ENCODE measurements around the gene C8G.
A peak's percentile ranks its signal among the peaks of the same experiment; 100 is the strongest.

Gene C8G

DNA sequence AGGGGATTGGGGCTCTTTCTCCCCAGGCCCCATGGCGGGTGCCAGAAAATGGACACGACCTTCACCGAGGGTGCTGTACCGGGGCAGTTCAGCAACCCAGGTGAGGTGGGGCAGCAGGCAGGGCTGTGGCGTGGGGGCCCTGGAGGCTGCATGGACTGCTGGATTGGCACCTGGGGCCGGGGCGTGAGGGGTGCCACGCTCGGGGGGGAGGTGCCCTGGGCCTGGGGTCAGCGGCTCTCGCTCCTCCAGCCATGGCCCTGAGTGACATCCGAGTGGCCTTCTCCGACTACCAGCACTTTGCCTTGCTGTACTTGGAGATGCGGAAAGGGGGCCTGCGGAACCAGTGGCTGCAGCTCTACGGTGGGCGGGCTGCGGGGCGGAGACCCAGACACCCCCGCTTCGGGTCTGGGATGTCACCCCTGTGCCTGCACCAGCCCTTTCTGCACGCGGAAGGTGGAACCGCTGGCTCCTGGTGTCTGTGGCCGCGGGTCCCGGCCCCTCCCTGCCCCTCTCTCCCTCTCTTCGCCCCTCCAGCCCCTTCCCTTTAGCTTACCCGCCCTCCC, 39.5 kb downstream of the C8G start:
- Histone ChIP-seq H3K4me3 (ENCODE audit: low read depth, low read length) (peak overlapping the region; percentile 37), H3K36me3 (ENCODE audit: control insufficient read depth, insufficient read depth, low read length) (no peaks in the 10 kb centered on the region), H3K9me3 (ENCODE audit: control insufficient read depth, insufficient read depth, low read length) (no peaks in the 10 kb centered on the region), H3K27me3 (ENCODE audit: control insufficient read depth, insufficient read depth, low read length) (peaks cover 15% of the 10 kb centered on the region), H3K4me1 (ENCODE audit: control insufficient read depth, insufficient read depth, low read length) (no peaks in the 10 kb centered on the region), H3K9ac (ENCODE audit: low read depth, low read length) (no peak overlapping the region)

DNA sequence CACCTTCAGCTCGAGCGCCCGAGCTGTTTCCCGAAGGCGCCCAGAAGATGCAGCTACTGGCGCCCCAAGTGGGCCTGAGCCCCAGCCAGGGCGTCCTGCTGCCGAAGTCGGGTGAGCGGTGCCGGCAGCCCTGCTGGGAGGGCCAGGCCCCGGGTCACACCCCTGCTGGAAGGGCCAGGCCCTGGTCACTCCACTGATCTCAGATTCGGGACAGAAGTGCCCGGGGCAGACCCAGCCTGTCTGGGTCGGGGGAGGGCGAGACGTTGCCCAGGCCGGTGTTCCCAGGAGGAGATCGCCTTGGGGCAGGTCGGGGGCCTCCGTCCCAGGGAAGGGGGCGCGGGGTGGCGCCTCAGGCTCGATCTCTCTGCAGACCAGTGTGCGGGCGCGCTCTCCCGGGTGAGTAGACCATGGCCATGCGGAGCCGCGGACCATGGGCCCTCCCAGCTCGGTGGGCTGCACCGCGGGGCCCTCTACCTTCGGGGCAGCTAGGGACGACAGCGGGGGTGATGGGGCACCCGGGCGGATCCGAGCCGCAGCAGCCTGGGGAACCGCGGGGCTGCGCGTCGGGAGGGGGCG, 40.1 kb downstream of the C8G start:
- Histone ChIP-seq H3K9ac (ENCODE audit: low read depth, low read length) (no peak overlapping the region), H3K4me3 (ENCODE audit: low read depth, low read length) (peak overlapping the region; percentile 37), H3K4me1 (ENCODE audit: control insufficient read depth, insufficient read depth, low read length) (no peaks in the 10 kb centered on the region), H3K36me3 (ENCODE audit: control insufficient read depth, insufficient read depth, low read length) (no peaks in the 10 kb centered on the region), H3K27me3 (ENCODE audit: control insufficient read depth, insufficient read depth, low read length) (peaks cover 15% of the 10 kb centered on the region), H3K9me3 (ENCODE audit: control insufficient read depth, insufficient read depth, low read length) (no peaks in the 10 kb centered on the region)

DNA sequence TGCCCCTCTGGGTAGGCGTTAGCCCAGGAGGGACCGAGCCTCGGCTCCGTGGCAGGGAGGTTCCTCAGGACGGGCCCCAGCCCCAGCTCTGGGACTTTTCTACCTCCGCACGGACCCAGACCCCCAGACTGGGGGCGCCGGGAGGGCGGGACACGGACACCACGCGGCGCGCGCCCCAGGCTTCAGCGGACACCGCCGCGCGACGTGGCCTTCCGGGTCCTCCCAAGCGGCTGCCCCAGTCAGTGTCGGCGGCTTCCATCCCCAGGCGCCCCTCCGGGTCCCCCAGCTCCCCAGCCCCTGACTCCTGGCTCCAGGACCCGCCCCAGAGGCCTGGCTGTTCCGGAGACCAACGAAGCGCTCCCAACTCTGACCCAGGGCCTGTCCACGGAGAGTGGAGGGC, 40.8 kb downstream of the C8G start:
- H3K27me3 ChIP-seq (ENCODE audit: control insufficient read depth, insufficient read depth, low read length): peaks cover 19% of the 10 kb centered on the region
- no peaks in the 10 kb centered on the region for H3K36me3 ChIP-seq (ENCODE audit: control insufficient read depth, insufficient read depth, low read length)
- H3K9me3 ChIP-seq (ENCODE audit: control insufficient read depth, insufficient read depth, low read length): peaks cover 4% of the 10 kb centered on the region
- no peaks in the 10 kb centered on the region for H3K4me1 ChIP-seq (ENCODE audit: control insufficient read depth, insufficient read depth, low read length)
- no peak overlapping the region for H3K4me3 ChIP-seq (ENCODE audit: low read depth, low read length)
- no peak overlapping the region for H3K9ac ChIP-seq (ENCODE audit: low read depth, low read length)

DNA sequence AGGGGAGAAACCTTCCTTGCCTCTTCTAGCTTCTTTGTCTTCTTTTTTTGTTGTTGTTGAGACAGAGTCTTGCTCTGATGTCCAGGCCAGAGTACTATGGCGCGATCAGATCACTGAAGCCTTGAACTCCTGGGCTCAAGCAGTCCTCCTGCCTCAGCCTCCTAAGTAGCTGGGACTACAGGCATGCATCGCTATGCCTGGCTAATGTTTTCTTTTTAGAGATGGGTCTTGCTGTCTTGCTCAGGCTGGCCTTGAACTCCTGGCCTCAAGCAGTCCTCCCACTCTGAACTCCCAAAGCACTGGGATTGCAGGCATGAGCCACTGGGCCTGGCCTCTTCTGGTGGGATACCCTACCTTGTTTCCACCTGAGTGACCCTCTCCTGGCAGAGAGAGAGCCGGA, 43.8 kb downstream of the C8G start:
- H3K4me3 ChIP-seq (ENCODE audit: low read depth, low read length): no peak overlapping the region
- H3K36me3 ChIP-seq (ENCODE audit: control insufficient read depth, insufficient read depth, low read length): no peaks in the 10 kb centered on the region
- H3K27me3 ChIP-seq (ENCODE audit: control insufficient read depth, insufficient read depth, low read length): peaks cover 26% of the 10 kb centered on the region
- peaks cover 4% of the 10 kb centered on the region for H3K9me3 ChIP-seq (ENCODE audit: control insufficient read depth, insufficient read depth, low read length)
- H3K4me1 ChIP-seq (ENCODE audit: control insufficient read depth, insufficient read depth, low read length): no peaks in the 10 kb centered on the region
- H3K9ac ChIP-seq (ENCODE audit: low read depth, low read length): no peak overlapping the region

DNA sequence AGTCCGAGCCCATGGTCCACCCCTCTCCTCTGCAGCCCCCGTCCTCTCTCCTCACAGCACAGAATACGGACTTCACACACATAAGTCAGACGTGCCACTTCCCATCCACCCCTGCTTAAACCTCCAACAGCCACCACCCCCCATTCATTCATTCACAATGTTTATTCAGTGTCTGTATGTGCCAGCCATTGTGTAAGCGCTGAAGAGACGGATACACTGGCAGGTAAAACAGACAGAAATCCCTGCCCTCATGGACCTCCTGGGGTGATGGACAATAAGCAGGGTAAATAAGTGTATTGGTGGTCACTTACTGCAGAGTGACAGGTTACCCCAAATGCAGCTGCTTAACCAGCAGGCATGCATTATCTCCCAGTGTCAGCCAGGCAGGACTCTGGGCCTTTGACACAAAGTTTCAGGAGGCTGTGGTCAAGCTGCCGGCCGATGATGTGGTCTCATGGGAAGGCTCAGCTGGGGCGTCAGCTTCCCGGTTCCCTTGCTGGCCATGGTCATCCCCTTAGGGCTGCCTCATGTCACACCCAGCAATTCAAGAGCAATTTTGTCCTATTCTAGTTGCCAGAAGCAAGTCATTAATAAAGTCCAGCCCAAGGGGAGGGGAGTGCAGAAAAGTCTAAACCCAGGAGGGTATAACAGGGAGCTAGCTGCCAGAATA, 45.3 kb downstream of the C8G start:
- Histone ChIP-seq H3K36me3 (ENCODE audit: control insufficient read depth, insufficient read depth, low read length) (no peaks in the 10 kb centered on the region), H3K4me1 (ENCODE audit: control insufficient read depth, insufficient read depth, low read length) (no peaks in the 10 kb centered on the region), H3K27me3 (ENCODE audit: control insufficient read depth, insufficient read depth, low read length) (peaks cover 19% of the 10 kb centered on the region), H3K4me3 (ENCODE audit: low read depth, low read length) (no peak overlapping the region), H3K9ac (ENCODE audit: low read depth, low read length) (no peak overlapping the region), H3K9me3 (ENCODE audit: control insufficient read depth, insufficient read depth, low read length) (peaks cover 4% of the 10 kb centered on the region)

DNA sequence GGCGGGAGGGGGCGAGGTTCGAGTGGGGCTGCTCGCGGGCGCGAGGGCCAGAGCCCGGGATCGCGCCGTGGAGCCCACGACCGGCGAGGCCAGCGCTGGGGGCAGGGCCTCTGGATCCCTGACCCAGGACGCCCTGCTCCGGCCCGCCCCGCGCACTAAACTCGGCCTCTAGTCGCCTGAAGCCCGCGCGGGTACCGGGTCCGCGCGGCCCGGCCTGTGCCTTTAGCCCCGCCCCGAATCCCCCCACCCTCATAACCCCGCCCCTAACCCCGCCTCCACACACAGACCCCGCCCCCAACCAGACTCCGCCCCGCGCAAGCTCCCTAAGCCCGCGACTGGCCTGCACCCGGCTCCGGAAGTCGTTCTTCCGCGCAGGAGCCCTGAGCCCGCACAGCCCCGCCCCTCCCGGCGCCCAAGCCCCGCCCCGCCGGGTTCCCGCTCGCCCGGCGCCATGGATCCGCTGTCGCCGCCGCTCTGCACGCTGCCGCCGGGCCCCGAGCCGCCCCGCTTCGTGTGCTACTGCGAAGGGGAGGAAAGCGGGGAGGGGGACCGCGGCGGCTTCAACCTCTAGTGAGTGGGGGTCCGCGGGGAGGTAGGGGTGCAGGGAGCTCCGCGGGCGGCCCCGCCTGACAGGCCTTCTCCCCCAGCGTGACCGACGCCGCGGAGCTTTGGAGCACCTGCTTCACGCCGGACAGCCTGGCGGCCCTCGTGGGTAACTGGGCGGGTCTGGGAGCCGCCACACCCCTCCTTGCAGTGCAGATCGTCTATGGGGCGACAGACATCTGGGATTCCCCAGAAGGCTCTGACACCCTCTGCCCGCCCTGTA, 47.2 kb downstream of the C8G start, which contains the start of gene PAXX:
TSS of gene PAXX (plus strand) at position 430 of the 826 bp plus-strand sequence. CDS start at position 452, 22 bp downstream.
- Histone ChIP-seq H3K9ac (ENCODE audit: low read depth, low read length) (peak within 1 kb of the TSS; percentile 47), H3K27me3 (ENCODE audit: control insufficient read depth, insufficient read depth, low read length) (peaks cover 17% of the 10 kb centered on the region), H3K4me1 (ENCODE audit: control insufficient read depth, insufficient read depth, low read length) (peaks cover 4% of the 10 kb centered on the region), H3K4me3 (ENCODE audit: low read depth, low read length) (peak within 1 kb of the TSS; percentile 73), H3K36me3 (ENCODE audit: control insufficient read depth, insufficient read depth, low read length) (no peaks in the 10 kb centered on the region), H3K9me3 (ENCODE audit: control insufficient read depth, insufficient read depth, low read length) (peaks cover 4% of the 10 kb centered on the region)

DNA sequence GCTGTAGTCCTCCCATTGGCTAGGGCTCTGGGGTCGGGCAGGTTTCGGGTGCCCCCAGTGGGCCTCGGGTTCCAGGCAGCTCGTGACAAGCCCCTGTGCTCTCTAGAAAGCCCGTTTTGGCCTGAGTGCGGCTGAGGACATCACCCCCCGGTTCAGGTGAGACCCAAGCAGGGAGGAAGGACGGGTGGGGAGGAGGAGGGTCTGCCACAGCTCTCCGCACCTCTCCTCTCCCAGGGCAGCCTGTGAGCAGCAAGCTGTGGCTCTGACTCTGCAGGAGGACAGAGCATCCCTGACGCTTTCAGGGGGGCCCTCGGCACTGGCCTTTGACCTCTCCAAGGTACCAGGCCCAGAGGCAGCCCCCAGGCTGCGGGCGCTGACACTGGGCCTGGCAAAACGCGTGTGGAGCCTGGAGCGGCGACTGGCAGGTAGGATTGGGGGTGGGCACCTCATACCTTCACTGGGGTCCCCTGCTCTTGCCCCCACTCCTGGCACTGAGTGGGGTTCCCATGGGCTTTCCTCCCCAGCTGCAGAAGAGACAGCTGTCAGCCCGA, 47.9 kb downstream of the C8G start:
- Histone ChIP-seq H3K9me3 (ENCODE audit: control insufficient read depth, insufficient read depth, low read length) (peaks cover 4% of the 10 kb centered on the region), H3K27me3 (ENCODE audit: control insufficient read depth, insufficient read depth, low read length) (peaks cover 17% of the 10 kb centered on the region), H3K36me3 (ENCODE audit: control insufficient read depth, insufficient read depth, low read length) (no peaks in the 10 kb centered on the region), H3K4me3 (ENCODE audit: low read depth, low read length) (peak overlapping the region; percentile 73), H3K9ac (ENCODE audit: low read depth, low read length) (peak overlapping the region; percentile 47), H3K4me1 (ENCODE audit: control insufficient read depth, insufficient read depth, low read length) (peaks cover 5% of the 10 kb centered on the region)

DNA sequence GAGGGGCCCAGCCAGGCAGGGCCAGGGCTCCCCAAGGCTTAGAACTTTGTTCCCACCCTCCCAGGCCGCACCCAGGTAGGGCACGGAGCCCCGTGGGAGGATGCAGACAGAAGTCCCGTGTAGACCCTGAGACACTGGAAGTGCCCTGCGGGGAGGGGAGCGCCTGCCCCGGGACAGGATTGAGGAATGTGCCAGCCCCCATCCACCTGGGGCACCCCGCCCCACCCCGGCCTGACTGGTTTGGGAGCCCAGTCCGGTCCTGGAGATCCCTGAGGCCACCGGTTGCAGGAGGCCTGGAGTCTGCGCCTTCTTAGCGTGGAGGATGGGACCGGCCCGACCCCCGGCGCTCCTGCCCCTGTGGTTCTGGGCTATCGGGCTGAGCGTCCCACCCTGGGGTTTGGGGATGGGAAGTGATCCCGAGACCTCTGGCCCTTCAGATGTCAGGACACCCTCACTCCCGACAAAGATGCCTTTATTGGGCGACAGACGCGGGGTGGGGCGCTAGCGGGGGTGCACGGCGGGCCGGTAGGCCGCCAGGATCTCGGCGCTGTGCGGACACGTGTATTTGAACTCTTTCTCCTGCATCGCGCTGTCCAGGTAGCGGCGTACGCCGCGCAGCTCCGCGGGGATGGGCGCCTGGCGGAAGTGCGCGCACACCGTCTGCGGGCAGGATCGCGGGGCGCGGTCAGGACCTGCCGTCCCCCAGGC, 49.3 kb downstream of the C8G start:
- H3K36me3 ChIP-seq (ENCODE audit: control insufficient read depth, insufficient read depth, low read length): no peaks in the 10 kb centered on the region
- H3K4me3 ChIP-seq (ENCODE audit: low read depth, low read length): peak overlapping the region; percentile 43
- peaks cover 5% of the 10 kb centered on the region for H3K4me1 ChIP-seq (ENCODE audit: control insufficient read depth, insufficient read depth, low read length)
- no peak overlapping the region for H3K9ac ChIP-seq (ENCODE audit: low read depth, low read length)
- H3K27me3 ChIP-seq (ENCODE audit: control insufficient read depth, insufficient read depth, low read length): peaks cover 17% of the 10 kb centered on the region
- H3K9me3 ChIP-seq (ENCODE audit: control insufficient read depth, insufficient read depth, low read length): peaks cover 4% of the 10 kb centered on the region

DNA sequence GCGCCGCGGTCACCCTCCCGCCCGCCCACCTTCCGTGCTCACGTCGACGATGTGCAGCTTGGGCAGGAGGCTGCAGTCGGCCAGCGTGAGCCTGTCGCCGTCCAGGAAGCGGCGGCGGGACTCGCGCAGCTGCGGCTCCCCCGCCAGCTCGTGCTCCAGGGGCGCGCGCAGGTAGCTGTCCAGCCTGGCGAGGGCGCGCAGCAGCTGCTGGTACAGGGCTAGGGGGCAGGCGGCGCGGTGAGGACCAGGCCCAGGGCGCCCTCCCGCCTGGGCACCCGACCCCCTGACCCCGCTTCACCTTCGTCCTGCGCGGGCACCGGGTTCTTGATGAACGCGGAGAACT, 49.8 kb downstream of the C8G start:
- Histone ChIP-seq H3K27me3 (ENCODE audit: control insufficient read depth, insufficient read depth, low read length) (peaks cover 17% of the 10 kb centered on the region), H3K36me3 (ENCODE audit: control insufficient read depth, insufficient read depth, low read length) (no peaks in the 10 kb centered on the region), H3K9ac (ENCODE audit: low read depth, low read length) (no peak overlapping the region), H3K4me3 (ENCODE audit: low read depth, low read length) (peak overlapping the region; percentile 43), H3K9me3 (ENCODE audit: control insufficient read depth, insufficient read depth, low read length) (peaks cover 4% of the 10 kb centered on the region), H3K4me1 (ENCODE audit: control insufficient read depth, insufficient read depth, low read length) (peaks cover 5% of the 10 kb centered on the region)

DNA sequence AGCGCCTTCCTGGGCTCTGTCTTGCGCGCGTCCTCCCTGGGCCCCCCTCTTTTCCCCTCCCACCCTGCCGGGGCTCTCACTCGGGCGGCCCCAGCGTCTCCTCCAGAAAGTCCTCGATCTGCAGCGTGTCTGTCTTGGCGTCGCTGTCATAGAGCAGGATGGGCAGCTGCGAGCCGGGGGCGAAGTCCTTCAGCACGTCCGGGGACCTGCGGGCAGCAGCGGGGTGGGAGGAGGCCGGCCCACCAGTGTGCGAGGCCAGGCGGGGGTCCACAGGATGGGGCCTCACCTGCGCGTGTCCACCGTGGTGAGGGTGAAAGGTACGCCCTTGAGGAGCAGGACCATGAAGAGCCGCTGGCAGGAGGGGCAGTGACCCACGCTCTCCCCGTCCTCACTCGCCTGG, 50.3 kb downstream of the C8G start:
- Histone ChIP-seq H3K4me3 (ENCODE audit: low read depth, low read length) (peak overlapping the region; percentile 43), H3K36me3 (ENCODE audit: control insufficient read depth, insufficient read depth, low read length) (no peaks in the 10 kb centered on the region), H3K9ac (ENCODE audit: low read depth, low read length) (no peak overlapping the region), H3K4me1 (ENCODE audit: control insufficient read depth, insufficient read depth, low read length) (peaks cover 5% of the 10 kb centered on the region), H3K9me3 (ENCODE audit: control insufficient read depth, insufficient read depth, low read length) (peaks cover 4% of the 10 kb centered on the region), H3K27me3 (ENCODE audit: control insufficient read depth, insufficient read depth, low read length) (peaks cover 17% of the 10 kb centered on the region)

DNA sequence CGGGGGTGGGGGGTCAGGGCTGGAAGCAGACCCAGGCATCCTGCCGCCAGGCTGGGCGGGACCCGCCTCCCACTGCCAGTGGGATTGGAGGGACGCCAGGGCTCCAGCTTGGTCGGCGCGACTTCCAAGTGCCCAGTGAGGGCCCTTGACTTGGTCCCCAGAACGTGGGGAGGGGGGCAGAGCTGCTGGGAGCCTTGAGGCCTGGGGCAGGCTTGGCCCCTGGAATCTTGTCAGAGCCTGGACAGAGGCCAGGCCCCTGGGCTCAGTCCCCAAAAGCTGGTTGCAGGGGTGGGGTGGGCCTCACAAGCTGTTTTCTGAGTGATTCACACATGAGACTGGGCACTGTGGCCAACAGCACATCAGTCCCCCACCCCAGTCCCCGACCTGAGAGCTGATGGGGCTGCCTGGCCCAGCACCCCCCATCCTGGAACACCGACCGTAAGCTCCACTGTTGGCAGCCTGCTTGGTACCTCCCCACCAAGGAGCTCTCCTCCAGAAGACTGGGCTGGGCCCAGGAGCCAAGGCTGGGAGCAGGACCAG, 50.8 kb downstream of the C8G start:
- H3K27me3 ChIP-seq (ENCODE audit: control insufficient read depth, insufficient read depth, low read length): peaks cover 13% of the 10 kb centered on the region
- H3K4me3 ChIP-seq (ENCODE audit: low read depth, low read length): no peak overlapping the region
- H3K36me3 ChIP-seq (ENCODE audit: control insufficient read depth, insufficient read depth, low read length): no peaks in the 10 kb centered on the region
- peaks cover 5% of the 10 kb centered on the region for H3K4me1 ChIP-seq (ENCODE audit: control insufficient read depth, insufficient read depth, low read length)
- H3K9me3 ChIP-seq (ENCODE audit: control insufficient read depth, insufficient read depth, low read length): no peaks in the 10 kb centered on the region
- no peak overlapping the region for H3K9ac ChIP-seq (ENCODE audit: low read depth, low read length)
